Measurements from ENCODE around the gene AUP1.
"Not testable (repeated sequence)": the region's sequence is repeated elsewhere in the genome, so short reads cannot be mapped to it uniquely, and the experiment has no call there.

The AUP1 gene

DNA sequence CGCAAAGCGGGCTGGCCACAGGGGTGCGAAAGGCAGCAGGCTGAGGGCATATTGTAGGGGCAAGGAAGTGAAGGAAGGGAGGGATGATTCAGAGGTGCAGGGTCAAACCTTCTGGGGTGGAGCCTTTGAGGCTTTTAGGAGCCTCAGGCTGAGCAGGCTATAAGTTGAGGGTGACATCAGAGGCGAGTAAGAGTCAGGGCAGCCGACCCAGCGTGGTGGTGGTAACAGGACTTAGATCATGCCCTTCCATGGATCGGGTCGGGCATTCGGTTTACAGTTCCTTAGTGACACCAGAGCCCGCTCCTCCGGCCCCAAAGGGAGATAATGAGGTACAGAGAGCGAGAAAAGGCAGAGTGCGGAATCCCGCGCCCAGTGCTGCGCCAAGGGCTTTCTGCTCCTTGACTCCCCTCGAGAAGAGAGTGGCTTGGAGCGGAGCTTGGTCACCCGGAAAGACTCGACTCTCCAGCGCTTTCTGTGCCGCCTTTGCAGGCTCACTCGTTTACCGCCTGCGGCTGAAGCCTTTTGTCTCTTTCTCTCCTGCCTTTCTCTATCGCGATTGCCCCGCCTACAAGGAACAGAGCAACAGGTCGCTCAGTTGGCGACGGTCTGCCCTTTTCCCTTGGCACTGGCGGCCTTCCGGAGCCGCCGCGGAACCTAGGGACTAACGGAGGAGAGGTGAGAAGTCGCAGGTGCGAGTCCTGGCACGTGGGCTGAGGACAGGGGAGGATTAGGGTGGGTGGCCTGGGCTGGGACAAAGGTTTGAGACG lies 30.8 kb downstream of the AUP1 start:
- no peak for DNase-seq (ENCODE audit: low spot score)

DNA sequence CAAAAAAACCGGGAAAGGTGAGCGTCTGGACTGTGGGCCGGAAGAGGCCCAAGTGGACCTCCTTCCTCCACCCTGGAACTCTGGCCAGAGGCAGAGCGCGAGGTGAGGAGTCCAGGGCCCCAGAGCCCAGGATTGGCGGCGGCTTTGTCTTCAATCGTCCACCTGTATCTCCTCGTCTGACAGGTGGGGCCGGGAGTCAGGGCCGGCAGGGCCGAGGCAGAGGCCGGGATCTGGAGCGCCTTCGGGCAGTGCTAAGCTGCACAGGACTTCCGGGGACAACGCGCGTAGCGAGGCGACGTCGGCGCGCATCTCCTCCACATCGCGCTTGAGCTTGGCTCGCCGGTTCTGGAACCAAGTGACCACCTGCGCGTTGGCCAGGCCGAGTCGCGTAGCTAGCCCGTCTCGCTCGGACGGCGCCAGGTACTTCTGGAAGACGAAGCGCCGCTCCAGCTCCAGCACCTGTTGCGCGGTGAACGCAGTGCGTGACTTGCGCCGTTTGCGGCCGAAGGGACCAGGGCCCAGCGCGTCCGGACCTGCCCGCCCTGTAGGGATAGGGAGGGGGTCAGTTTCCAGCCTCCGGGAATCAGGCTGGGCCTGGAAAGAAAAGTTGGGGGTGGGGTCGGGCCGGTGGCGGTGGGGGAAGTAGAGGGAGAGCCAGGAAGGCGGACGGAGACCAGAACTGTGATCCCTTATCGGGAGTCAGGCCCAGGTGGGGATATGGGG lies 31.6 kb downstream of the AUP1 start:
- no peak for DNase-seq (ENCODE audit: low spot score)

DNA sequence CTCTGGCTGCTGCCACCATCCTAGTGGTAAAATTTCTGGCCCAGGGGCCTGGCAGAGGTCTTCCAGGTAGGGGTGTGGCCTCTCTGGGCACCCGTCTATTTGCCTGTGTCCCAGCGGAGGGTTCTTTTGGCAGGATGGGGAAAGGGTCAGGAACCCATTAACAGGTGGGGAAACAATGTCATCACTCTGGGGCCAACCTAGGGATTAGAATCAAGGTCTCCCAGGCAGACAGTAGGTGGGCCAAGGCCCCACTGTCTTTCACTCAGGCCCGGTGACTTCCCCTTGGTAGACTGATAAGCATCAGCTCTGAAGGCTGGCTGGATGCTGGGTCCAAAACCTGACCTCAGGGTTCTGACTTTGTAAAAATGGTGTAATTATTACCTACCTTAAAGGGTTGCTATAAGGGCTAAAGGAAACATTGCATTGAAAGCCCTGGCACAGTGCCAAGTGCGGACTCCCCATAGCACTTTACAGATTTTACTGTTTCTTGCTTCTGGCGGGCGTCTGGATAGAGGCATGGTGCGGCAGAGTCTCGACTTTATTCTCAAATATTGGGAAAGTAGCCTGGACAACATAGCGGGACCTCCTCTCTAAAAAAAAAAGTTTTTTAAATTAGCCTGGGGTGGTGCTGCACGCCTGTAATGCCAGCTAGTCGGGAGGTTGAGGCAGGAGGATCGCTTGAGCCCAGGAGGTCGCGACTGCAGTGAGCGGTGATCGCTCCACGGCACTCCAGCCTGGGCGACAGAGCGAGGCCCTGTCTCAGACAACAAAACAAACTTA lies 32.3 kb downstream of the AUP1 start:
- DNase-seq (ENCODE audit: low spot score), result no peak

DNA sequence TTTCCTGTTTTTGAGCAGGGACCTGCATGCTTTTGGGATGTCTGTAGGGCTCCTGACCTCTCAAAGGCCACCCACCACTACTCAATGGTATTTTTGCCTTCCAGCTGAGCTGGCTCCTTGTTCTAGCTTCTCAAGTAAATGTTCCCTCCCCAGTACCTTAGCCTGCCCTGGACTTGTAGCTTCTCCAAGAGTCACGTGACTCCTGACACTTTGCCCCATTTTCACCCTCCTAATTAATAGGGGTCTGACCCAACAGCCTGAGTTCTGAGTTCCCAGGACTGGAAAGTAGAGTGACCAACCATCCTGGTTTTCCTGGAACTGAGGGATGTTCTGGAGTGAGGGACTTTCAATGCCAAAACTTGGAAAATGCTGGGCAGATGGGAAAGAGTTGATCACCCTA lies 34.1 kb downstream of the AUP1 start:
- DNase-seq (ENCODE audit: low spot score), result no peak

DNA sequence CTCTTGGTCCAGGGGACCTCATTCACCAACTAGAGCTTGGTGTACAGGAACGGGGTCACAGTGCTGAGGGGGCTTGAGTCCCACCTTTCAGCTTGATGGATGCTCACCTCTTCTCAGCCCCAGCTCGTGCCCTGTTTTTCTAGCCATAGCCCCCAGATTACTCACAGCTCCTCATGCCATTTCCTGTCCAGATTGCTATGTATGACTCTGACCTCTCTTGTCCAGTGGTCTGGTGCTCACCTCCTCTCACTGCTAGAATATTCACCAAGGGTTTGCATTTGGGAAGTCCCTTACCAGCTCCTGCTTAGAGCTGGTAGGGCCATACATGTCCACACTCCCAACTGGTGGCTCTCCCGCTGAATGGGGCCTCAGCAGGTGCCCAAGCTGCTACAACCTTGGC lies 36.0 kb downstream of the AUP1 start:
- DNase-seq (ENCODE audit: low spot score), result no peak

DNA sequence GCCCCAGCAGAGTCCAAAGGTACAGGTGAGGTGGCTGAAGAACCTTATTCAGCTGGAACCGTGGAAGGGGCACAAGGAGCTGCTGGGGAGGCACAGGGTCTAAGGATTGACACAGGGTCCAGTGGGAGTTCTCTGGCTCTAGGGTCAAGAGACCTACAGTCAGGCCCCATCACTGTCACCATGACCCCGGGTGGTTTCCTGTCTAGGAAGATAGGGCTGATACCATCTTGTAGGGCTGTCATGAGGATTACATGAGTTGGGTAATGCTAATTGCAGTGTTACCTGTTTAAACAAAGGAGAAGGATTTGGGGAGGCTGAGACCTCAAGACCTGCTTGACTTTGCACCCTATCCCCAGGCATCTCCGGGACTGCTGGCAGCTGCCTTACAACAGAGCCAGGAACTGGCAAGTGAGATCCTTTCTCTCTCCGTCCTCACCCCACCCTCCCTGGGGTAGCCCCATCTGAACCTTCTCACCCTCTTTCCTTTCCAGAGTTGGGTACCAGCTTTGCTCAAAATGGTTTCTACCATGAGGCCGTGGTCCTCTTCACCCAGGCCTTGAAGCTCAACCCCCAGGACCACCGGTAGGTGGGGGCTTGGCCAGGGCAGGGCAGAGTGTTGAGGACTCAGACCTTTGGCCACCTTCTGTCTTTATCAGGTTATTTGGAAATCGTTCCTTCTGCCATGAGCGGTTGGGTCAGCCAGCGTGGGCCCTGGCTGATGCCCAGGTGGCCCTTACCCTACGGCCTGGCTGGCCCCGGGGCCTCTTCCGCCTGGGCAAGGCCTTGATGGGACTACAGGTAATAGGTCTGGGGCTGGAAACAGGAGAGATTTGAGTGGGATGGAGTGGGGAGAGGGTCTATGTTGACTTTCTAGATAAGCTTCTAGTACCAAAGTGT lies 37.6 kb downstream of the AUP1 start:
- DNase-seq (ENCODE audit: low spot score), result no peak

DNA sequence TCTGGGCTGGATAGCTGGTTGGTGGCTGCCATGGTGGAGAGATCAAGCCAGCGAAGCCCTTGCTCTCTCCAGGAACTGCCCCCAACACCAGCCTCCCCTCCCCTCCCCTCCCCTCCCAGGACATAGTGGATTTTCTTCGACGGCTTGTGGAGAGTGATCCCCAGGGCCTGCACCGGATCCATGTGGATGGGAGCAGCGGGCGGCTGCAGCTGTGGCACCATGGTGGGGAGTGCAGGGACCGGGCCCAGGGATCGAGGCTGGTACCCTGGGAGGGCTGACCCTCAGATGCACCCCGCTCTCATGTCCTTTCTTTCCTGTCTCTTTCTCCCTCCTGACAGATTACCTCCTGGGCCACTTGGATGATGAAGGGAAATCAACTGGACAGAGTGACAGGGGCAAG lies 39.6 kb downstream of the AUP1 start:
- no peak for DNase-seq (ENCODE audit: low spot score)

DNA sequence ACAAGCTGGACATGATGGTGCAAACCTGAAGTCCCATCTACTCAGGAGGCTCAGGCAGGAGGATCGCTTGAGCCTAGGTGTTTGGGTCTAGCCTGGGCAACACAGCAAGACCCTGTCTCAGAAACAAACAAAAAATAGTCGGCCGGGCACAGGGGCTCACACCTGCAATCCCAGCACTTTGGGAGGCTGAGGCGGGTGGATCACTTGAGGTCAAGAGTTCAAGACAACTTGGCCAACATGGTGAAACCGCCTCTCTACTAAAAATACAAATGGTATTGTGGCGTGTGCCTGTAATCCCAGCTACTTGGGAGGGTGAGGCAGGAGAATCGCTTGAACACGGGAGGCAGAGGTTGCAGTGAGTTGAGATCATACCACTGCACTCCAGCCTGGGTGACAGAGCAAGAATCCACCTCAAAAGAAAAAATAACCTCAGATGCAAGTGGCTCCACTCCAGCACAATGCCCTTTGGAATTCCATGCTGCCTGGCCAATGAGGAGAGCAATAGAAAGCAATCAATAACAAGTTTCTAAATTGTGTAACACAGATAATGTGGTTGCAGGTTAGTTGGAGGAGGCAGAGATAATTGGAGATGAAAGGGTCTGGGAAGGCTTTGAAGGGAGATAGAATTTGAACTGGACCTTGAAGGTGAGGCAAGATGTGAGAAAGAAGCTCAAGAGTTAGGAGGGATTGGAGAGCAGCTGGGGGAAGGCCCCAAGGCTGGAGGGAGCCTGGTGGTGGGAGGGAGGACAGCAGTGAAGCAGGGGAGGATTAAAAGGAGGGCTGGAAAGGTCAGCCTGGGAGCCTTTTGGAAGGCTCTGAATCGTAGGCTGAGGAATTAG lies 40.6 kb downstream of the AUP1 start:
- no peak for DNase-seq (ENCODE audit: low spot score)

DNA sequence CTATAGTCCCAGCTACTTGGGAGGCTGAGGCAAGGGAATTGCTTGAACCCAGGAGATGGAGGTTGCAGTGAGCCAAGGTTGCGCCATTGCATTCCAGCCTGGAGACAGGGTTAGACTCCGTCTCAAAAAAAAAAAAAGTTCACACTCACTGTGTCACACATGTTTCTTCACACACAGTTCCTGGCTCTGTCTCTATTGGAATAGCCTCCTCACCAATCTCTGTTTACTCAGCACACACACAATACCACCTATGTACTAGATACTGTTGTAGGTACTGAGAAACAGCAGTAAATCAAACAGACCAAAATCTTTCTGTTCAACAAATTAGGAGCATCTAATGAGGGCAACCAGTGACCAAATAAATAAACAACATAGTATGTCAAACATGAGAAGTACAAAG lies 43.4 kb downstream of the AUP1 start:
- no peak for DNase-seq (ENCODE audit: low spot score)

DNA sequence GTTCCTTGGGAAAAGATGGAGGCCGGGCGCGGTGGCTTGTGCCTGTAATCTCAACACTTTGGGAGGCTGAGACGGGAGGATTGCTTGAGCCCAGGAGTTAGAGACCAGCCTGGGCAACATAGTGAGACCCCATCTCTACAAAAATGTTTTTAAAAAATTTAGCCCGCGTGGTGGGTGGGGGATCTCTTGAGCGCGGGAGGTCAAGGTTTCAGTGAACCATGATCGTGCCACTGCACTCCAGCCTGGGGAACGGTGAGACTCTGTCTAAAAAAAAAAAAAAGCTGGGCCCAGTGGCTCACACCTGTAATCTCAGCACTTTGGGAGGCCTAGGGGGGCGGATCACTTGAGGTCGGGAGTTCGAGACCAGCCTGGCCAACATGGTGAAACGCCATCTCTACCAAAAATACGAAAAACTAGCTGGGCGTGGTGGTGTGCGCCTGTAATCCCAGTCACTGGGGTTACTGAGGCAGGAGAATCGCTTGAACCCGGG lies 45.8 kb downstream of the AUP1 start:
- not testable (repeated sequence) for DNase-seq (ENCODE audit: low spot score)

DNA sequence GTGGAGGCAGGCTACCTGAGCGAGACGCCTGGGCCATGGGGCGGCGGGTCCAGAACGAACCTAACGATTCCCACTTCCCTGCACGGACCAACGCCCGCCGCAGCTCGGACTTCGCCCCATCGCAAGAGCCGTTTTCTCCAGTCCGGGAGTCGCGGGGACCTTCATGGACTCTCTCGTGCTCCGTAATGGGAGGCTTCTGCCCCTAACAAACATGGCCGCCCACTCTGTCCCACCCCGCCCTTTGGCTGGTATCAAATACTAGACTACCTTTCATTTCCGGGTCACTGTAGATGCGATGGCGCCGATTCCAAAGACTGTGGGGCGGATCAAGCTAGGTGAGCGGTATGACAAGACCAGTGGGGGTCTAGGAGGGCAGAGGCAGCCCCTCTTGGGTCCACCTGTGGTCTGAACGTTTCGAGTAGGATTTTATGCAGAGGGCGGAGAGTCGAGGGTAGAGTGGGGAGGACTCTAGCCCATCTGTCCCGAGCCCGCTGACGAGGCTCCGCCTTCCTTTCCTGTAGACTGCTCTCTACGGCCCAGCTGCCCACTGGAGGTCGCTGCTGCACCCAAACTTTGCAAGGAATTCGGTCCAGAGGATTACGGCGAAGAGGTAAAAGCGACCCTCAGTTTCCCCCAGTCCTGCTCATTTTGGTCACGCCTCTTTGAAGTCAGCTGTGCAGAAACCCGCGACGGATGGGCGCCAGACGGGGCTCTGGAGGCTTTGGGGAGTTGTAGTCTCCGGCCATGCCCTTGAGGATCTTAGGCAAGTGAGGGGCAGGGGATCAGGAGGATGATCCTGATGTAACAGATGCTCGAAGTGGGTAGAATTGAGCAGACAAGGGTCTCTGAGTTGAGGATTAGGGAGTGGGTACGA lies 46.5 kb downstream of the AUP1 start, which contains the start of the genes CCDC142 and TTC31:
CCDC142 (minus strand) TSS at position 198 of the 874 bp plus-strand sequence; CDS start at position 37, 161 bp downstream.
TTC31 (plus strand) TSS at position 281 of the 874 bp plus-strand sequence; CDS start at position 296, 15 bp downstream.
- peak; percentile 98 for DNase-seq (ENCODE audit: low spot score)

DNA sequence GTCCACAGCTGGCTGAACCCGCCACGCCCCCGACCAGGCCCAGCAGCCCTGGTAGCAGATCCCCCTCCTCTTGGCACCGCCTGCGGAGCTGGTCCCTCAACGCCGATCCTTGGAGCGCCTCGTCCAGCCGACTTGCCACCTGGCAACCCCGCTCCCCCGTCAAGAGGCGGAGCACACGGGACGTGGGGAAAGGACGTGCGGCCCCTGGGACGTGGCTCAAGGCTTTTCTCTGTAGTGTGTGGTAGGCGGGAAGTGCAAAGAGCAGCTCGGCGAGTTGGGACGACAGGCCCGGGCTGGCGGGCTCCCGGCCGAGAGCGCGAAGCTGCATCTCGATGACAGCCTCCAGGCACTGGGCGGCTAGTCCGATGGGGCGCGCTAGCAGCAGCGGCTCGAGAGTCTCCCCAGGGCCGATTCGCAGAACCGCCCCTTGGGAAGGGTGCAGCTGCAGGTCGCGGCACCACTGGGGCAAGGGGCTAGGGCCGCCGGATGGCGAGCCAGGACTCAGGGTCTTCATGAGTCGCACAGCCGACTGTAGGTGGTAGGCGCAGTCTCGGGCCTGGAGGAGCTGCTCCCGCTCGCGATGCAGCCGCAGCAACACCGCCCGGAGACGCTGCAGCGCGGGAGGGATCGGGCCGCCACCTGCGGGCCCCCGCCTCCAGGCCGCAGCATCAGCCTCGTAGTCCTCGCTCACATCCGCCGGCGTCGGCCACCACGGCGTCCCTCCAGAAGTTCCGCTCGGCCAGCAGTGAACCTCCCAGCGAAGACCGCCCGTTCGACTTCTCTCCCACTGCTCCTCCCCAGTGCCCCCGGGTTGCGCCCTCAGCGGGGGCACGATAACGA lies 47.3 kb downstream of the AUP1 start:
- no peak for DNase-seq (ENCODE audit: low spot score)

DNA sequence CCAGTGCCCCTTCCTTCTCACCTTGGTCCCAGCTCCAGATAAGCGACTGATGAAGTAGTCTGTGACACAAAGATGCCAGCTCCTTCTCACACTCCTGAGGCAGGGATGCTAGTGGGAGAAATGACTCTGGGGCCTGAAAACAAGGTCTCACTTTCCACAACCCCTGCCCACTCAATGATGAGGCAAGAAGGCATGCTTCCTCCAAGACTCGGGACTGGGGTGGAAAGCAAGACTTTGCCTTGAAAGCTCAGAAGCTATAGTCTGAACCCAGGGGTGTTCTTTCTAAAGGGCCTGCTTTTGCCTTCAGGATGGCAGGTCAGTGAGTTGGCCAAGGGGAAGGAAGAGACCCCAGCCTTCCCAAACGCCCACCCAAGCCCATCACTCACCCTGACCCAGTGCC lies 48.1 kb downstream of the AUP1 start:
- no peak for DNase-seq (ENCODE audit: low spot score)
